Natural killer cell (primary cell): ENCODE data around the gene ARCN1. TPM values are rescaled to one million over a fixed set of nuclear protein-coding genes. Genes with fewer than 3 reads are reported as not detected.

Source experiments
- ATAC-seq, 3 donors: fragments of 150-1000 bp in 2 of 3; fragments of 200-7000 bp in 1 of 3; cut with Tn5 transposase; 1 replicate in 1 of 3; 2 replicates in 2 of 3; pipeline ENCODE4 v1.10.0; 2021; ENCODE audit warnings: mild to moderate bottlenecking in 2 of 3, moderate library complexity in 2 of 3
- DNase-seq, 2 donors: peaks; one replicate each; pipeline versions ENCODE4 v3.0.0 to v3.0.0-alpha.2; 2013 to 2021; ENCODE audit warnings: mixed read lengths in 1 of 2
- H3K27ac ChIP-seq: one replicate; pipeline ENCODE4 v1.5.1; 2013; ENCODE audit warnings: mild to moderate bottlenecking, low read length
- H3K27me3 ChIP-seq: one replicate; pipeline ENCODE4 v1.6.1; 2013; ENCODE audit warnings: low read length; ENCODE audit not compliant: control insufficient read depth, insufficient read depth
- H3K36me3 ChIP-seq: one replicate; pipeline ENCODE4 v1.6.1; 2013; ENCODE audit warnings: low read length; ENCODE audit not compliant: control insufficient read depth, insufficient read depth
- H3K4me1 ChIP-seq: one replicate; pipeline ENCODE4 v1.6.1; 2013; ENCODE audit warnings: low read length; ENCODE audit not compliant: control insufficient read depth, insufficient read depth
- H3K4me3 ChIP-seq: one replicate; pipeline ENCODE4 v1.5.1; 2013; ENCODE audit warnings: low read length
- H3K9me3 ChIP-seq: one replicate; pipeline ENCODE4 v1.6.1; 2013; ENCODE audit warnings: low read length; ENCODE audit not compliant: control insufficient read depth, insufficient read depth
- H3K27ac Mint-ChIP-seq, 2 donors: one replicate each; pipeline ENCODE4 v1.8.0; 2022; ENCODE audit warnings: mild to moderate bottlenecking in 2 of 2, mixed read lengths in 2 of 2, moderate library complexity in 1 of 2
- H3K27me3 Mint-ChIP-seq, 2 donors: one replicate each; pipeline ENCODE4 v1.8.0; 2022; ENCODE audit warnings: low read depth in 2 of 2, mixed read lengths in 2 of 2
- H3K36me3 Mint-ChIP-seq: one replicate; pipeline ENCODE4 v1.8.0; 2022; ENCODE audit warnings: mixed read lengths
- H3K4me1 Mint-ChIP-seq, 2 donors: one replicate each; pipeline ENCODE4 v1.8.0; 2022; ENCODE audit warnings: mixed read lengths in 2 of 2
- H3K4me3 Mint-ChIP-seq: one replicate; pipeline ENCODE4 v1.8.0; 2022; ENCODE audit warnings: mild to moderate bottlenecking, moderate library complexity, mixed read lengths
- H3K9me3 Mint-ChIP-seq, 2 donors: one replicate each; pipeline ENCODE4 v1.8.0; 2022; ENCODE audit warnings: mixed read lengths in 2 of 2
- CTCF ChIP-seq: fragments of 200-600 bp; IDR thresholded peaks from one replicate; pipeline ENCODE4 v1.8.0; 2022; ENCODE audit warnings: antibody characterized with exemption
- WGBS: methylation state at CpG from one replicate; pipeline ENCODE4 v1.1.7; 2013; ENCODE audit warnings: missing lambda C conversion rate; ENCODE audit not compliant: insufficient coverage; 5-methylcytosine and 5-hydroxymethylcytosine counted together
- intact Hi-C: fragments of 100-400 bp; cut with micrococcal nuclease; formaldehyde crosslinking; loops from one replicate; pipeline ENCODE4 v1.14.2; 2022
- total RNA-seq, 4 donors: library from RNA; stranded (reverse); fragments of 120-200 nt in 1 of 4; gene quantifications; one replicate each; pipeline versions ENCODE4 v1.2.3 to v1.2.4, GENCODE V29; 2013 to 2022

The ARCN1 gene
- total RNA-seq, 3 donors from 2014 or later (not counting 1 experiment from before 2014, with no cell fraction given) = 72.9 to 88.6 (median 88.4) TPM

DNA sequence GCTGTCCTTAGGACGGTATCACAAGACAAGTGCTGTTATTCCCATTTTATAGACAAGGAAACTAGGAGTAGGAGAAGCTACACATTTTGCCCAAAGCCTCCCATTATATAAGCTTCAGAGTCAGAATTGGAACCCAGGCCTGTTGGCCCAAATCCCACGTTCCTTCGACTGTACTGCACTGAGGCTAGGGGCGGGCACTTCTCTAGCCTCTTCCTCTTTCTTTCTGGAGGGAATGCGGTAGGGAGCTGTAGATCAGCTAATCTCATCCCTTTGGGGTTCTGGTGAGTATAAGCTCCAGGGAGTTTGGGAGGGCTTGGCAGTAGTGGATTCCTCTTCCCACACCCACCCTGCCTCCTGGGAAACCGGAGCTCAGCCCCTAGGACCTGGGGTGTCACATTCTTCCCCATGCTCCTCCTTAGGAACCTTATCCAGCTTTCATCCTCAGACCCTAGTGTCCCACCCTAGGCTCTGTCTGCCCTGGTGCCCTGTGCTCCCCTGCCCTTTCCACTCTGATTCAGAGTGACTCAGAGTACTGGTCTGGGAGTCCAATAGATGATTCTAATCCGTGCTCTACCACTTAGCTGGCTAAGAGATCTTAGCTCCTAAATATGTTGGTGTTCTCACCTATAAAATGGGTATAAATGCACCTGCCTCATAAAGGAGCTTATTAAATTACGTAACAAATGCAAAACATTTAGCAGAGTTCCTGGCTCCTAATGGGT lies 64.5 kb downstream of the ARCN1 start:
- 82% methylated on average over 7 of the region's 8 CpGs for WGBS
- ATAC-seq = no peak
- DNase-seq = no peak
- Mint-ChIP-seq H3K36me3 (no peaks in the 10 kb centered on the region), H3K4me1 (no peaks in the 10 kb centered on the region), H3K27ac (no peak overlapping the region), H3K9me3 (no peaks in the 10 kb centered on the region), H3K4me3 (no peak overlapping the region), H3K27me3 (no peaks in the 10 kb centered on the region)
- Histone ChIP-seq H3K27me3 (no peaks in the 10 kb centered on the region), H3K27ac (no peak overlapping the region), H3K36me3 (no peaks in the 10 kb centered on the region), H3K4me3 (no peak overlapping the region), H3K4me1 (no peaks in the 10 kb centered on the region), H3K9me3 (no peaks in the 10 kb centered on the region)
- intact Hi-C loops = no loop called here
- TF ChIP-seq CTCF = no peak

DNA sequence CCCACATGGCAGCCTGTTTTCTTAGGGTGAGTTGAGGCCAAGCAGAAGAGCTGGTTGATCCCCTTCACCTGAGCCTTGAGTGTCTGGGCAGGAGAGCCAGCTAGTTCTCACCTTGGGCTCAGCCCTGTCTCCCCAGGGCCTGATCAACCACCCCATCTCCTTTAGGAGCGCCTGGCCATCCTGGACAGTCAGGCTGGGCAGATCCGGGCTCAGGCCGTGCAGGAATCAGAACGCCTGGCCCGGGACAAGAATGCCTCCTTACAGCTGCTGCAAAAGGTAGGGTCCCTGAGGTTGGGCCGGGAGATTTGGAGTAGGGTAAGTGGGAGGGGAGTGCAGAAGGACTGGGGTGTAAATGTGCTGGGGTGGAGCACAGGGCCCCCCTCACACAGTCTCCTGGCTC lies 66.5 kb downstream of the ARCN1 start:
- Mint-ChIP-seq H3K4me3 (no peak overlapping the region), H3K36me3 (no peaks in the 10 kb centered on the region), H3K4me1 (no peaks in the 10 kb centered on the region), H3K27me3 (no peaks in the 10 kb centered on the region), H3K27ac (no peak overlapping the region), H3K9me3 (no peaks in the 10 kb centered on the region)
- ATAC-seq = no peak
- Histone ChIP-seq H3K27me3 (no peaks in the 10 kb centered on the region), H3K27ac (no peak overlapping the region), H3K4me3 (no peak overlapping the region), H3K9me3 (no peaks in the 10 kb centered on the region), H3K36me3 (no peaks in the 10 kb centered on the region), H3K4me1 (no peaks in the 10 kb centered on the region)
- TF ChIP-seq CTCF = no peak
- intact Hi-C loops = no loop called here
- no peak for DNase-seq
- 92% methylated on average over 6 of the region's 6 CpGs for WGBS

GRCh38 chr11:118639899-118640298 lies 67.7 kb downstream of the ARCN1 start:
- Mint-ChIP-seq H3K36me3 (no peaks in the 10 kb centered on the region), H3K4me1 (no peaks in the 10 kb centered on the region), H3K27me3 (no peaks in the 10 kb centered on the region), H3K9me3 (no peaks in the 10 kb centered on the region), H3K27ac (no peak overlapping the region), H3K4me3 (no peak overlapping the region)
- WGBS = 95% methylated on average over 4 of the region's 4 CpGs
- no peaks in the 10 kb centered on the region for H3K27me3 ChIP-seq
- no peaks in the 10 kb centered on the region for H3K36me3 ChIP-seq
- no peak overlapping the region for H3K27ac ChIP-seq
- intact Hi-C loops = no loop called here
- H3K9me3 ChIP-seq = no peaks in the 10 kb centered on the region
- DNase-seq (no peak), ATAC-seq (no peak)
- TF ChIP-seq CTCF = no peak
- H3K4me3 ChIP-seq = no peak overlapping the region
- no peaks in the 10 kb centered on the region for H3K4me1 ChIP-seq
